Ascending aorta (tissue), 2 donors: ENCODE results near the gene PCDHA3. TPM values are rescaled to one million over a fixed set of nuclear protein-coding genes. Genes with fewer than 3 reads are reported as not detected.
"Not testable (repeated sequence)": the region's sequence is repeated elsewhere in the genome, so short reads cannot be mapped to it uniquely, and the experiment has no call there.

Experiments used
- DNase-seq, 2 donors: peaks; one replicate each; pipeline ENCODE4 v3.0.0-alpha.2; 2019; ENCODE audit warnings: low spot score in 2 of 2
- H3K27ac ChIP-seq, 2 donors: fragments of 200-600 bp; sonication (generic); one replicate each; pipeline ENCODE4 v1.5.1; 2016 to 2017; ENCODE audit warnings: mild to moderate bottlenecking in 1 of 2
- H3K27me3 ChIP-seq: fragments of 200-600 bp; sonication (generic); one replicate; pipeline ENCODE4 v1.5.1; 2017
- H3K36me3 ChIP-seq, 2 donors: fragments of 200-600 bp; sonication (generic); one replicate each; pipeline ENCODE4 v1.5.1; 2016
- H3K4me1 ChIP-seq, 2 donors: fragments of 200-600 bp; sonication (generic); one replicate each; pipeline ENCODE4 v1.5.1; 2016 to 2017; ENCODE audit warnings: mild to moderate bottlenecking in 1 of 2
- H3K4me3 ChIP-seq, 2 donors: fragments of 200-600 bp; sonication (generic); one replicate each; pipeline ENCODE4 v1.5.1; 2016 to 2017; ENCODE audit warnings: mild to moderate bottlenecking in 1 of 2
- H3K9me3 ChIP-seq, 2 donors: fragments of 200-600 bp; sonication (generic); one replicate each; pipeline ENCODE4 v1.5.1; 2016
- CTCF ChIP-seq, 3 experiments: fragments of 200-600 bp in 2 of 3; fragments of 450-650 bp in 1 of 3; sonication (generic) in 2 of 3; IDR thresholded peaks; one replicate each; pipeline ENCODE4 v1.5.1; 2016 to 2019; ENCODE audit warnings: antibody characterized with exemption in 3 of 3, mild to moderate bottlenecking in 1 of 3, moderate library complexity in 1 of 3
- intact Hi-C: fragments of 100-400 bp; cut with DNase I; formaldehyde crosslinking; loops from one replicate; pipeline ENCODE4 v1.15.1; 2023
- total RNA-seq: library from RNA; depleted of rRNA; stranded (reverse); fragments of >200 nt; gene quantifications from one replicate; pipeline ENCODE4 v1.1.0, GENCODE V29; 2016

The PCDHA3 gene
- total RNA-seq, 1 donor from 2014 or later = not detected

DNA sequence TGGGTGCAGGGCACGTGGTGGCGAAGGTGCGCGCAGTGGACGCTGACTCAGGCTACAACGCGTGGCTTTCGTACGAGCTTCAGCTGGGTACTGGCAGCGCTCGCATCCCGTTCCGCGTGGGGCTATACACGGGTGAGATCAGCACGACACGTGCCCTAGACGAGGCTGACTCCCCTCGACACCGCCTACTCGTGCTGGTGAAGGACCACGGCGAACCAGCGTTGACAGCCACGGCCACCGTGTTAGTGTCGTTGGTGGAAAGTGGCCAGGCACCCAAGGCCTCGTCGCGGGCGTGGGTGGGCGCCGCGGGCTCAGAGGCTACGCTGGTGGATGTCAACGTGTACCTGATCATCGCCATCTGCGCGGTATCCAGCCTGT is 4.2 kb upstream of the PCDHA3 start:
- Histone ChIP-seq H3K27ac (no peak overlapping the region), H3K36me3 (no peaks in the 10 kb centered on the region), H3K4me1 (no peaks in the 10 kb centered on the region), H3K4me3 (no peak overlapping the region), H3K9me3 (peaks cover 0 to 45% of the 10 kb centered on the region in 2 donors), H3K27me3 (no peaks in the 10 kb centered on the region)
- intact Hi-C loops = no loop called here
- TF ChIP-seq CTCF (IDR thresholded peaks at IDR 0.05) = no peak
- DNase-seq = no peak

- peaks cover 5 to 29% of the 10 kb centered on the region in 2 donors for H3K9me3 ChIP-seq
These were observed 611 bp downstream of the PCDHA3 start for GRCh38 chr5:140801494-140801841.

DNA sequence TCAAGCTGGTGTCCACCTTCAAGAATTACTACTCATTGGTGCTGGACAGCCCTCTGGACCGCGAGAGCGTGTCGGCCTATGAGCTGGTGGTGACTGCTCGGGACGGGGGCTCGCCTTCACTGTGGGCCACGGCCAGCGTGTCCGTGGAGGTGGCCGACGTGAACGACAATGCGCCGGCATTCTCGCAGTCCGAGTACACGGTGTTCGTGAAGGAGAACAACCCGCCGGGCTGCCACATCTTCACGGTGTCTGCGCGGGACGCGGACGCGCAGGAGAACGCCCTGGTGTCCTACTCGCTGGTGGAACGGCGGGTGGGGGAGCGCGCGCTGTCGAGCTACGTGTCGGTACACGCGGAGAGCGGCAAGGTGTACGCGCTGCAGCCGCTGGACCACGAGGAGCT is 1.5 kb downstream of the PCDHA3 start:
- Histone ChIP-seq H3K9me3 (peaks cover 5 to 21% of the 10 kb centered on the region in 2 donors), H3K4me3 (peak overlapping the region in 1 of 2 donors; percentile 16)
- DNase-seq, H3K27me3 ChIP-seq, H3K4me1 ChIP-seq, H3K36me3 ChIP-seq, intact Hi-C loops, H3K27ac ChIP-seq: not testable (repeated sequence)

More at GRCh38 chr5:140801494-140801841, 611 bp downstream of the PCDHA3 start:
- no peak for DNase-seq
- H3K27ac ChIP-seq = no peak overlapping the region
- H3K27me3 ChIP-seq = no peaks in the 10 kb centered on the region
- no peaks in the 10 kb centered on the region for H3K4me1 ChIP-seq
- no peaks in the 10 kb centered on the region for H3K36me3 ChIP-seq
- TF ChIP-seq CTCF (IDR thresholded peaks at IDR 0.05) = peak in 1 of 3 experiments; percentile 30
- intact Hi-C loops = loop anchor here (1.0 kb wide), 1 partner anchor 240 kb away; no protein-coding TSS in a partner anchor
- peak overlapping the region in 1 of 2 donors; percentile 41 for H3K4me3 ChIP-seq

- H3K27ac ChIP-seq = no peak overlapping the region
- no peaks in the 10 kb centered on the region for H3K36me3 ChIP-seq
- H3K9me3 ChIP-seq = peaks cover 5 to 23% of the 10 kb centered on the region in 2 donors
- H3K4me3 ChIP-seq = peak overlapping the region in 1 of 2 donors; percentile 16
- TF ChIP-seq CTCF (IDR thresholded peaks at IDR 0.05) = no peak
- H3K27me3 ChIP-seq = no peaks in the 10 kb centered on the region
- intact Hi-C loops = no loop called here
- no peaks in the 10 kb centered on the region for H3K4me1 ChIP-seq
- DNase-seq = no peak
These were observed 2.0 kb downstream of the PCDHA3 start for GRCh38 chr5:140802781-140803271.

DNA sequence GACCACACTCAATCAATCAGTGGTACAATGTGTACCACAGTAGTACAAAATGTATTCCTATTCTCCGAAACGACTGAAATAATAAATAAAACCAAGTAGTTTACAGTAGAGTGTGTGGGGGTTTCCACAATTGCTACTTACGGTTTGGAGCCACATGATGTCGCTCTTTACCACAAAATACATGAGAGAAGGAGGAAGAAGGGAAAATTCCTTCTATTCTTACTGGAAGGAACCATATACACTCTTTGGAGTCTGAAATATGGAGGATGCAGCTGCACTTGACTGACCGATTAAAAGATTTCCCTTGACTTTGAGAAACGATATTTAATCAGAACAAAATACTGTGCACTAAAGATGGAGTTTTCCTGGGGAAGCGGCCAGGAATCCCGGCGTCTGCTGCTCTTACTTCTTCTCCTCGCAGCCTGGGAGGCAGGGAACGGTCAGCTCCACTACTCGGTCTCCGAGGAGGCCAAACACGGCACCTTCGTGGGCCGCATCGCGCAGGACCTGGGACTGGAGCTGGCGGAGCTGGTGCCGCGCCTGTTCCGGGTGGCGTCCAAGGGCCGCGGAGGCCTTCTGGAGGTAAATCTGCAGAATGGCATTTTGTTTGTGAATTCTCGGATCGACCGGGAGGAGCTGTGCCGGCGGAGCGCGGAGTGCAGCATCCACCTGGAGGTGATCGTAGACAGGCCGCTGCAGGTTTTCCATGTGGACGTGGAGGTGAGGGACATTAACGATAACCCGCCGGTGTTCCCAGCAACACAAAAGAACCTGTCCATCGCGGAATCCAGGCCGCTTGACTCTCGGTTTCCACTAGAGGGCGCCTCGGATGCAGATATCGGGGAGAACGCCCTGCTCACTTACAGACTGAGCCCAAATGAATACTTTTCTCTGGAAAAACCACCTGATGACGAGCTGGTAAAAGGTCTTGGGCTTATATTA is 6.2 kb downstream of the PCDHA3 start, which contains the start of gene PCDHA4:
TSS of gene PCDHA4 (plus strand) at position 235 of the 942 bp plus-strand sequence.
- intact Hi-C loops = loop anchor here (2.0 kb wide), 1 partner anchor 234 kb away; no protein-coding TSS in a partner anchor
- H3K27ac ChIP-seq = no peak within 1 kb of the TSS
- H3K9me3 ChIP-seq = peaks cover 15 to 35% of the 10 kb centered on the region in 2 donors
- peak in 2 of 3 experiments; percentile 11 to 38 for TF ChIP-seq CTCF (IDR thresholded peaks at IDR 0.05)
- H3K4me3 ChIP-seq = peak within 1 kb of the TSS; percentile 16 to 60
- DNase-seq = peak in 1 of 2 donors; percentile 62
- no peaks in the 10 kb centered on the region for H3K27me3 ChIP-seq
- H3K36me3 ChIP-seq = no peaks in the 10 kb centered on the region
- H3K4me1 ChIP-seq = no peaks in the 10 kb centered on the region

DNA sequence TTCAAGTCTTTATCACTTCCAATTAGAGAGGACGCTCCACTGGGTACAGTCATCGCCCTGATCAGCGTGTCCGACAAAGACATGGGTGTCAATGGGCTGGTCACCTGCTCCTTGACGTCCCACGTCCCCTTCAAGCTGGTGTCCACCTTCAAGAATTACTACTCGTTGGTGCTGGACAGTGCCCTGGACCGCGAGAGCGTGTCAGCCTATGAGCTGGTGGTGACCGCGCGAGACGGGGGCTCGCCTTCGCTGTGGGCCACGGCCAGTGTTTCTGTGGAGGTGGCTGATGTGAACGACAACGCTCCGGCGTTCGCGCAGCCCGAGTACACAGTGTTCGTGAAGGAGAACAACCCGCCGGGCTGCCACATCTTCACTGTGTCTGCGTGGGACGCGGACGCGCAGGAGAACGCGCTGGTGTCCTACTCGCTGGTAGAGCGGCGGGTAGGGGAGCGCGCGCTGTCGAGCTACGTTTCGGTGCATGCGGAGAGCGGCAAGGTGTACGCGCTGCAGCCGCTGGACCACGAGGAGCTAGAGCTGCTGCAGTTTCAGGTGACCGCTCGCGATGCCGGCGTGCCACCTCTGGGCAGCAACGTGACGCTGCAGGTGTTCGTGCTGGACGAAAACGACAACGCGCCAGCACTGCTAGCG is 7.5 kb downstream of the PCDHA3 start:
- H3K27ac ChIP-seq, H3K4me3 ChIP-seq, H3K4me1 ChIP-seq, intact Hi-C loops, DNase-seq, H3K27me3 ChIP-seq, H3K36me3 ChIP-seq: not testable (repeated sequence)
- H3K9me3 ChIP-seq = peaks cover 10 to 24% of the 10 kb centered on the region in 2 donors
